HG03565 (cell line): ENCODE data around the gene ARID5B.

ENCODE experiments used
- ATAC-seq: cut with Tn5 transposase; IDR thresholded peaks from one replicate; pipeline ENCODE4 v1.9.1; 2021; ENCODE audit warnings: mild to moderate bottlenecking, moderate library complexity; ENCODE audit not compliant: unreplicated experiment

ARID5B gene

GRCh38 chr10:61984803-61985418 is 83.4 kb downstream of the ARID5B start:
- ATAC-seq, result no peak

GRCh38 chr10:61985715-61986114 is 84.2 kb downstream of the ARID5B start:
- ATAC-seq, result no peak

GRCh38 chr10:61986382-61986781 is 84.9 kb downstream of the ARID5B start:
- no peak for ATAC-seq

GRCh38 chr10:61986788-61987492 is 85.4 kb downstream of the ARID5B start:
- ATAC-seq, result no peak

- ATAC-seq, result peak; percentile 8
Observed at GRCh38 chr10:61987537-61987936, 86.0 kb downstream of the ARID5B start.

DNA sequence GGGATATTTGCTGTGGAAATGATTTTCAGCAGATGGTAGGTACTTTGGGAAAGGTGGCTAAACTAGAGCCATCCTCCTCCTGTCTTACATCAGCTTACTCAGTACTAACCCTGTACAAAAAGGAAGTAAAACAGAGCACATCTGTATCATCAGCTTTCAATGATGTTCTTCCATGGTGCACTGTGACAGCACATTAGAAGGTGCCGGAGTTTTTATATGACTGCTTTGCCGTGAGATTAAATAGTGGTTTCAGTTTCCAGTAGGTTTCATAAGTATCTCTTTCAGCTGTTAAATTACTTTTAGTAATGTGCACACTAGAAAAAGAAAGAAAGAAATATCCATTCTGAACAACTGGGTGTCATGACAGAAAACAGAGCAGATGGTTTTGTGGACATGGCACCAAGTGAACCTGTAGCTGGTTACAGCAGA is 86.5 kb downstream of the ARID5B start:
- peak; percentile 98 for ATAC-seq

- no peak for ATAC-seq
Observed at GRCh38 chr10:61989995-61990760, 88.7 kb downstream of the ARID5B start.

DNA sequence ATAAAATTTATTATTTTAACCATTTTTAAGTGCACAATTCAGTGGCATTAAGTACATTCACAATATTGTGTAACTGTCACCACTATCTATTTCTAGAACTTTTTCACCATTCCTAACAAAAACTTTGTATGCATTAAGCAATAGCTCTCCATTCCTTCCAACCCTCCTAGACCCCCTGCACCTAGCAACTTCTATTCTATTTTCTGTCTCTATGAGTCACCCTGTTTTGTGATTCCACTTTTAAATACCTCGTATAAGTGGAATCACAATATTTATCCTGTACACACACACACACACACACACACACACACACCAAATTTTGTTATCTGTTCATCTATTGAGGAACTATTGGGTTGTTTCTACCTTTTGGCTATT is 89.2 kb downstream of the ARID5B start:
- no peak for ATAC-seq

DNA sequence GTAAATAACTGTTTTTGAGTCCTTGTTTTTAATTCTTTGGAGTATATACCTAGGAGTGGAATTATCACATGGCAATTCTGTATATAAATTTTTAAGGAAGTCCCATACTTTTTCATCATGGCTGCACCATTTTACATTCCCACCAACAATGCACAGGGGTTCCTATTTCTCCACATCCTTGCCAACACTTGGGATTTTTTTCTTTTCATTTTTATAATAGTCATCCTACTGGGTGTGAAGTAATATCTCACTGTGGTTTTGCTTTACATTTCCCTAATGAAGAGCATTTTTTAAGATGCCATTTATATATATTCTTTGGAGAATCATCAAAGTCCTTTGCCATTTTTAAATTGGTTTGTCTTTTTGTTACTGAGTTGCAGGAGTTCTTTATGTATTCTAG is 89.7 kb downstream of the ARID5B start:
- no peak for ATAC-seq

DNA sequence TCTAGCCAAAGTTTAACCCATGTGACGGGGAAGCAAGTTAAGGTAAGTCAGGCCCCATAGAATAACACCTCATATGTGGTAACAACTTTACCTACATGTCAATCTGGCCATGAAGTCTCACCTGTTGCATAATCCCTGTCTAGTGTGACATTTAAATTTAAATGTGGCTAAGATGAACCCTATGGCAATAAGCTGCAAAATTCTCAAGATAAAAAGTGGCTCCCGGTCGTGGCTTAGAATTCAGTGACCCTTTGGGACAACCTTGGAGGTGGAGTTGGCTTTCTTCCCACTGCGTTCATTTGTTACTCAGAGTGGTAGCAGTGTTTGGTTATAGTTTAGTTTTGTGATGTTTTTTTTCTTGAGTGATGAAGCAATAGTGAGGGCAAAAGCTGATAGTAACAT is 90.6 kb downstream of the ARID5B start:
- no peak for ATAC-seq

- no peak for ATAC-seq
Observed at GRCh38 chr10:61992671-61993668, 91.5 kb downstream of the ARID5B start.

GRCh38 chr10:61993711-61994401 is 92.4 kb downstream of the ARID5B start:
- ATAC-seq, result no peak

- no peak for ATAC-seq
Observed at GRCh38 chr10:61994405-61995219, 93.1 kb downstream of the ARID5B start.

DNA sequence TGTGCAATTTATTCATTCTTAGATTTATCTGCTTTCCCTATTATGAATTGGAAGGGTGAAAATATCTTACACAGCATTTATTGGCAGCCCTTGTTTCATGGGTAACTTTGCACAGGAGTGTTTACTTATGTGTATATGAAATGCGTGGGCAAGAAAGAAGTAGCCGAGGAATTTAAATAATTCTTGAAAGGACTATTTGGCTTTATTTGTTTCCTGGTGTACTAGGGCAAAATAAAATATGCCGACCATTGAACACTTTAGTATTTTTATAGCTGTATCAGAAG is 93.7 kb downstream of the ARID5B start:
- no peak for ATAC-seq

DNA sequence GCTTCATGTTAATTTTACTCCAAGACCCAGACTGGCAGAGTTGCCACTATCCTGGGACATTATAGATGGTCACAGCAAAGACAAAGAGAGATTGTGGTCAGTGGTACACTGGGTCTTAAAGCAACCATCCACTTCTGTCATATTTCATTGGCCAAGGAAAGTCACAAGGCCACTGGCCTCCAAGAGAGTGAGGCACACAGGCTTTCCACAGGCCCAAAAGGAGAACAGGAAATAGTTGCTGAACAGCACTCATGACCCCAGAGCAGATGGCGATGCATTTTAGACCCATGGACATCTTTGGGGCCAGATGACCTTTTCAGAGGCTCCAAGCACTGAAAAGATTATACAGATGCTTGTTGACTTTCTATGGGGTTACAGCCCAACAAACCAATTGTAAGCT is 97.4 kb downstream of the ARID5B start:
- no peak for ATAC-seq

- peak; percentile 72 for ATAC-seq
Observed at GRCh38 chr10:62000037-62000603, 98.6 kb downstream of the ARID5B start.

DNA sequence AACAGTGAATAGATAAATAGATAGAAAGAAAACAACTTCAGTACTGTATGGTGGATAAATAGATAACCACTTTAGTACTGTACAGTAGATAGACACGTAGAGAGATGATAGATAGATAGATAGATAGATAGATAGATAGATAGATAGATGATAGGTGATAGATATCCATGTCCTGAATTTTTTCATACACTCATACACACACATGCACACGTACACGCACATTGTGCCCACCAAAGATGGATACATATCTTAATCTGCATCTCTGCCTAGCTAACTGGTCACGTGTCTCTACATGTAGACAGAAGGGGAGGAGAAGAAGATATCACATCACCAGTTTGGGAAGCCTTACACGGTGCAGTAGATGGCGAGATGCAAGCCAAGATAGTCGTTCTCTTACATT is 99.2 kb downstream of the ARID5B start:
- ATAC-seq, result peak; percentile 2

DNA sequence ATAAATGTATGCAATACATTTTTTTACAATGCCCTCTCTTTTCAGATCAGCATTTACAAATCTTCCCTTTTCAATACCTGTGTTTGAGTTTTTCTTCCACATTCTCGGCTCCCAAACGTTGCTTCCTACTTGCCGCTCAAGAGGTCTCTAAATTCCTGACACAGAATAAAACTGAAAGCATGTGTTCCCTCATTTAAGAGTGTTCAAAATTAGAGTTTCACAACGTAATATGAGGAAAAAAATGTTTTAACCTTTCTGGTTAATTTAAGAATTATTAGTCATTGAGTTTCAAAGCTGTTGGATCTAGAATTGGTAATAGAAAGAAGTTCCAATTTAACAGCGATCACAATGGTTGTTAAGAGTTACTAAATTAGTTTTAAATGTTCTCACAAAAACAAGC is 100.4 kb downstream of the ARID5B start:
- ATAC-seq, result no peak

GRCh38 chr10:62002753-62003152 is 101.3 kb downstream of the ARID5B start:
- ATAC-seq, result no peak
